HG02588 (cell line): ENCODE data around the gene ECM1.

Source experiments
- ATAC-seq: cut with Tn5 transposase; IDR thresholded peaks from one replicate; pipeline ENCODE4 v1.9.1; 2021; ENCODE audit warnings: mild to moderate bottlenecking, moderate library complexity; ENCODE audit not compliant: unreplicated experiment

ECM1 gene

DNA sequence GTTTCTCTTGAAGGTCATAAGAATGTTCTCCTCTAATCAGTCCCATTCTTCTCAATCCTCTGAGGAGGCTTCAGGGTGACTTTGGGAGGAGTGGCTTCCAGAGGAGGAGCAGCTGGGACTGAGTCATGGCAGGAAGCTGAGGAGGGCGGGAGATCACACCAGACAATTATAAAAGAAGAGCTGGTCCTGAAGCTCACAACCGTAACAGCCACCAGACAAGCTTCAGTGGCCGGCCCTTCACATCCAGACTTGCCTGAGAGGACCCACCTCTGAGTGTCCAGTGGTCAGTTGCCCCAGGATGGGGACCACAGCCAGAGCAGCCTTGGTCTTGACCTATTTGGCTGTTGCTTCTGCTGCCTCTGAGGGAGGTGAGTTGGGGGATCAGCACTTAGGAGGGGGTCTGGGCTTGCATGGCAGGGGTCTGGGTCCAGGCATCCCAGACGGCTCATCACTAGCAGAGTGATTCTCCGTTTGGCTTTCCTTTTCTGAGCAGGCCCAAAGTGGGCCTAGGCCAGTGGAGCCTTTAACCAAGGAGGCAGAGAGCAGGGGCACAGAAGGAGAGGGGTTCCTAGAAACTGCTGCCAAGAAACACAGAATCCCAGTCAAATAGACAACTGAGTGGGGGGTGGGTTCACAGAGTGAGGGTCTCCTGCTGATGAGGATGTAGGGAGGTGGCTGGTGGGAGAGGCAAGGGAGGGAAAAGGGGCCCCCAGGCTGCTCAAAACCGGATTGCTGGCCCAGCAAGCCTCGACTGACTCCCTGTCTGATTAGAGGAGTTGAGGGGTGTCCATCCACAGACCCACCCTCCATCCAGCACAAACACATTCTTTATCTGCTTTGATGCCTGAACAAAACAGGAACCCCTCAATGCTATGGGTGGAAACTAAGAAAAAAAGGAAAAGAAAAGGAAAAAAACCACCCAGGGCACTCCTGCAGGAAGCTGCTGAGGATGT lies at the start of gene ECM1:
Gene ECM1 (plus strand): TSS at position 198 of the 953 bp plus-strand sequence. CDS start 101 bp downstream, at position 299.
- ATAC-seq: no peak

DNA sequence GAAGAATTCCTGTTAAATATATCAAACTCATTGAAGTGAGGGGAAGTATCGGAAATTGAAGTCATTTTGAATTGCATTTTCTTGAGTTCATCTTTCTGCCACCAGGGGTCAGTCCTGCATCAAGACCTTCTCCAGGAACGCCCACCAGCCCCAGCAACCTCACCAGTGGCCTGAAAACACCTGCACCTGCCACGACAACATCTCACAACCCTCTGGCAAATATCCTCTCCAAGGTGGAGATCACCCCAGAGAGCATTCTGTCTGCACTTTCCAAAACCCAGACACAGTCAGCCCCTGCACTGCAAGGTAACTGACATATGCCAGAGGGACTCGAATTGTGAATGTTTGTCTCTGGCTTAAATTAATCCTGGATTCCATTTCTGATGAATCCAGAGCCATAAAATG lies 43.5 kb upstream of the ECM1 start:
- no peak for ATAC-seq

DNA sequence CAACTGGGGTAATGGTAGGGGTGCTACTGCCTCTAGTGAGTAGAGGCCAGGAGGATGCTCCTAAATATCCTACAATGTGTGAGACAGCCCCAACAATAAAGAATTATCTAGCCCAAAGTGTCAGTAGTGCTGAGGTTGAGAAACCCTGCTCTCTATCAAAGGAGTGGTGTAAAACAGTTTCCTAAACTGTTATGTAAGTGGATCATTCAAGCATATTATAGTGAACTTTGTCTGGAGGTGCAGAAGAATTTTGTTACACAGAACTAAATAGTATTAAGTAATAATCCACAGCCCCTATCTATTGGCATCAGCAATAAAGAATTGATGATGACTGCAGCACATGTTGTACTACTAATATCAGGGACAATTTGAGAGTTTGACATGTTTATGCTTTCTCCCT lies 40.9 kb upstream of the ECM1 start:
- no peak for ATAC-seq

DNA sequence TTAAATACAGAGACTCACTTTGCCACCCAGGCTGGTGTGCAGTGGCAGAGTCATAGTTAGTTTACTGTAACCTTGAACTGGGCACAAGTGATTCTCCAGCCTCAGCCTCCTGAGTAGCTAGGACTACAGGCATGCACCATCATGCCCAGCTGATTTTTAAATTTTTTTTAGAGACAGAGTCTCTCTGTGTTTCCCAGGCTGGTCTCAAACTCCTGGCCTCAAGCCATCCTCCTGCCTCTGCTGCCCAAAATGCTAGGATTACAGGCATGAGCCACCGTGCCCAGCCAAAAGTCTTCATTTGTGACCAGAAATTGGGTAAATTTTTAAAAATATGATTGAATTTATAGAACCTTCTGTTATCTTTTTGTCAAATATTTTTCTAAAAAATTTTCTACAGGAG lies 38.6 kb upstream of the ECM1 start:
- no peak for ATAC-seq

DNA sequence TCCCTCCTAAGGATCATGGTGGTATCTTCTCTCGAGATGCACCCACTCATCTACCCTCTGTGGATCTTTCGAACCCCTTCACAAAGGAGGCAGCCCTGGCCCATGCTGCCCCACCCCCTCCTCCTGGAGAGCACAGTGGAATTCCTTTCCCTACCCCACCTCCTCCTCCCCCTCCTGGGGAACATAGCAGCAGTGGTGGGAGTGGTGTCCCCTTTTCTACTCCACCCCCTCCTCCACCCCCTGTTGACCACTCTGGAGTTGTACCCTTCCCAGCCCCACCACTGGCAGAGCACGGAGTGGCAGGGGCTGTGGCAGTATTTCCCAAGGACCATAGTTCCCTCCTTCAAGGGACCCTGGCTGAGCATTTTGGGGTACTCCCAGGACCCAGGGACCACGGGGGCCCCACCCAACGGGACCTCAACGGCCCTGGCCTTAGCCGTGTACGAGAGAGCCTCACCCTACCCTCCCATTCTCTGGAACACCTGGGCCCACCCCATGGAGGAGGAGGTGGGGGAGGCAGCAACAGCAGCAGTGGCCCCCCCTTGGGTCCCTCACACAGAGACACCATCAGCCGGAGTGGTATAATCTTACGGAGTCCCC lies 35.2 kb upstream of the ECM1 start:
- no peak for ATAC-seq

DNA sequence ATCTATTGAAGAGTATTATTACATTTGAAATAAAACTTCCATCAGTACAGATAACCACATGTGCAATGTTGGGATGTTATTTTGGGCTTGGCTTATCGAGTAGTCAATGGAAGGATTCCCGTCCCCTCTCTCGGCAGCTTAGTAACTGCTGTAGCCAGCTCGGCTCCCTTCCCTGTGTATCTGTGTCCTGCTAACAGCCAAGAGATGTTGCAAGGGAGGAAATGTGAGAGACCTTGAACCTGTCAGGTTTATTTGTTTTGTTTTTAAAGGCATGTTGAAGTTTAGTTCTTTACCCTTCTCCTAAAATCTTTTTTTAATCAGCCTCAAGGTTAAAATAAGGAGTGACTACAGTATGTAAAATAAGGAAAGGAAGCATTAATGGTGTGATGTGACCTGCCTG lies 34.2 kb upstream of the ECM1 start:
- no peak for ATAC-seq

DNA sequence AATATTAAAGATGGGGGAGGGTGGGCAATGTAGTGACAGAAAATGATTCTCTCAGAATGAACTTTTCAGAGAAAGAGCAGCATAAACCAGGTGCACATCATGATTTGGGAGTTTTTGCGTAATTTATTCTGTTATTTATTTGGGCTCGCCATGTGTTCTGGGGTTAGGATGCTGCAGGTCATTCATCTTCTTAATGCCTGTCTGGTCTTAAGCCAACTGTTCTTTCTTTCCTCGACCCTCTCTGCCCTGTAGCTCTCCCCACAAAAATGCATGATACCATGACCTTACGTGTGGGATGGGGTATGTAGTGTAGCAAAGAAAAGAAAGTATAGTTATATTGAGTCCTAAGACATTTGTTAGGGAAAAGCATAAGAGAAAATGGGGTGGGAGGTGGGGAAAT lies 33.0 kb upstream of the ECM1 start:
- no peak for ATAC-seq

DNA sequence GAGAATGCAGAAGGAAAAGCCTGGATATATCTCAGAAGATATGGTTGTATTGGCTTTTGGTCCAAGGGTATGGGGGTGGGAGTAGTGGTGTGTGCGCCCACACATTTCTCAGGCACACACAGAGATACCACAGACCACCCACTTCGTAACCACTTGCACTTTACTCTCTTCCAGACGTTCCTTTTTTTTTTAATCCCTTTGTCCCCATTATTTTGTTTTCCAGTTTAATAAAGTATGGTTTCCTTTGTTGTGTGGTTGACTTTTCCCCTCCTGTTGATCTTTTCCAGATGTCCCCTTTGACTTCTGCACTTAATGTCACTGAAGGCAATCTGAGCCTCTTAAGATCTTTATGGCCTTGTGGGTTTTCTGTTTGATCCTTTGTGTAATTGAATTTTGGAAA lies 31.2 kb upstream of the ECM1 start:
- no peak for ATAC-seq

DNA sequence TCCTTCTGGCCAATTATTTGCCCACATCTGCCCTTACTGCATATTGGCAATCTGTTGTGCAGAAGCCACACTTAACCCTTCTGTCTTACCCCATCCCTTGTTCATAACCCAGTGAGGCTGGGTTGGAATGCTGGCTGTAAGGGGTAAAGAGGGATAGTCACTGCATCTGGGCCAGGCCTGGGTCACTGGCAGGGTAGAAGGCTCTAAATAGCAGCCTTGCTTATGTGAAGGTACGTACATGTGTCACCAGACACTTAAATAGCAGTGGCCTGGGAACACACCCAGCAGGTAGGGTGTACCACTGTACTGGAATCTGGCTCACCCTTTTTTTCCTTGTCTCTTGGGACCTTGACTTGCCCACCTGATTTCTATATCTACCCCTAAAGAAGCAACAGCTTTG lies 30.6 kb upstream of the ECM1 start:
- no peak for ATAC-seq

DNA sequence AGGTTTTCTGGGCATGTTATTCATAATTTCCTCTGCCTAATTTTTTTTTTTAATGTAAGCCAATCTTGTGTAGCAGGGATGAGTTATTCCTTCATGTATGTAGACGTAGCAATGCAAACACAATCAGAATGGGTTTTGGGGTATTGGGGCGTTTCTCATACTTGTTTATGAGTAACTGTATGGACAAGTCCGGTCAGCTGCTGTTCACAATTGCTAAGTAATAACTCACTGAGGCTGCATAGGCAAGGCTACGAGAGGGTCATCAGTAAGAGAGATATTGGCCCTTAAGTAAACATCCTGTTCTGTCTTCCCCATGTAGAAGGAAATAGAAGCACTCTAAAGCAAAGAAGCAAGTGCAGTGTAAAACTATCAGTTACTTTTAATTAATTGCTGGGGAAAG lies 30.2 kb upstream of the ECM1 start:
- ATAC-seq: no peak

DNA sequence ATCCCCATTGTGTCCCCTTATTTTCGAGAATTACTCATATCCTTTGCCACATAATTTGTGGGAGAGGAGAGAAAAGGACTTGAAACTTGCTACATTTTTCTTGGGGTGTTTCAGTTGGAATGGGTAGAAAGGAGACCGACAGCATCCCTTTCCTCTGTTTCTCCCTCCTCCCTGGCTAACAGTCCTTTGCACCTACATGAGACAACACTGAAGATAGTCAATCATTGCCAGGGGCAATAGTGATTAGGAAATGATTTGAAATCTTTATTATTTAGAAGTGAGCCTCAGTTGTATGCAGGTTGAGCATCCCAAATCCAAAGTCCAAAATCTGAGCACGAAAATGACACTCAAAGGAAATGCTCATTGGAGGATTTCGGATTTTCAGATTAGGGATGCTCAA lies 28.5 kb upstream of the ECM1 start:
- no peak for ATAC-seq

DNA sequence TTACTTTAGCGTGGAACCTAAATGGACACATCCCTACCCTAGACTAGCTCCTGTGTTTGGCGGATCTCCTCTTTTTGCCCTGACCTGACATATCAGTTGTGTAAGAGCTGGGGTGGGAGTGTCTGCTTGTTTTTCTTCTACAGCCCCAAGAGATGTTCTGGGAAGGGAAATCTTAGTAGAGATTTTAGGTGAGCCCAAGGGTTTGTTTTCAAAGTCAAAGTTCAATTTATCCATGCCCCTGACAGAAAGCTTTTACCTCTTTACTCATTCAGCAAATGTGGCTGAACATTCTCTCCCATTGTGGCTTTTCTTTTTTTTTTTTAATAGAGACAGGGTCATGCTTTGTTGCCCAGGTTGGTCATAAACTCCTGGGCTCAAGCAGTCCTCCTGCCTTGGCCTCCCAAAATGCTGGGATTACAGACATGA lies 28.0 kb upstream of the ECM1 start:
- no peak for ATAC-seq

DNA sequence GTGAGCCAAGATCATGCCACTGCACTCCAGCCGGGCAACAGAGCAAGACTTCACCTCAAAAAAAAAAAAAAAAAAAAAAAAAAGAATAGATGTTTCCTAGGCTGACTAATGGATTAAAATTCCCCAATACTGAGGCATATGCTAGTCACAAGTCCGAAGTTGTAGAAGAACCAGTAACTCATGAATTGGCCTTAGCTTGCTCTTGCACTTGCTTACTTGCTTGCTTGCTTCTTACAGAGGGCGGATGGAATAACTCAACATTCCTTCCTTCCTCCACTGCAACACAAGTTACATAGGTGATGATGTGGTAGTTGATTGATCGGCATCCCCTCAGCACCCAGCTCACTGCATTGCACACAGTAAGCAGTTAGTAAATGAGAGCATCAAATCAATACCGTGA lies 23.5 kb upstream of the ECM1 start:
- ATAC-seq: no peak

DNA sequence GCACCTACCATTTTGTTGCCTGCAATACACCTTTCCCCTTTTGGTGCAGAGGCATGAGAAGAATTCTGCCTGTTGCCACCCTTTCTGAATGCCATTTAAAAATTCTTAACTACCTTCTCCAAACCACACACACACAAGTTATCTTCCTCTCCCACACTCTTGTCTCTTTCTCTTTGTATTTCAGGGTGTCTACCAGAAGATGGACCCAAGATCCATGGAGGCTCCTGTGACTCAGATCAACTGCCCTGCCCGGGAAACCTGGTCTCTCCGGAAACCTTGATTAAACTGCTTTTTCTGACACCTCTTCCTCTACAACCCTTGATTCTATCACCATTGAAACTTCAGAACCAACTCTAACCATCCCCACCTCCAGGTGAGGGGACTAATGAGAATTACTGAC lies 23.0 kb upstream of the ECM1 start:
- no peak for ATAC-seq

DNA sequence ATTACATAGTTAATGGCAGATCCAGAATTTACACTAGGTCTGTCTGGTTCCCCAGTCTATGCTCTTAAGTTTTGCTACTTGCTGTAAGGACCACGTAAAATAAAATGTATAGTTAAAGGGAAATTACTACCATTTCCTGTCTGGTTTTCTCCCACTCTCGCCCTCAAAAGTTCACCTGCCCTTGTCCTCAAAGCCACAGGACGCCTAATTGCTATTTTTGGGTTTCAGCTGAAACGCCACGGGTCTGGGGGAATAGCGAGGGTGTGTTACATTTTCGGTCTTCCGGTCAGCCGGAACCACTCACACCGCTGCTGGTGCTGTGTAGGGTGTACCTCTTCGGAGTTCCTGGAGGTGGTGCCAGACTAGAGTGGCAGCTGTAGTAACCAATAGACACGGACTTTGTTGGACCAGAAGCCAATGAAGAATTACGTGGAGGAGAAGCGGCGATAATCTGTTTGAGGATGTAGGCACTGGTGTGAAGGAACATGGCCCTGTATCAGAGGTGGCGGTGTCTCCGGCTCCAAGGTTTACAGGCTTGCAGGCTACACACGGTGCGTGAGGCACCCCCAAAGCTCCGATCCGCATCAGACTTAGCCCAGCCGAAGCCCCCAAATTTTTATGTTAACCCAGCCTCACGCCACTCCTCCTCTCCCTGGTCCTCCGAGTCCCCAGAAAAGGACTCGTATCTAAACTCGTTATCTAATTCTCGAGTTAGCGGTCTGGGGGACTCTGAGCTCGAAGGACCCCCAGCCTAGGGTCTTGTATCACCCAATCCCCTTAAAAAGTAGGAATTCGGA lies 20.7 kb upstream of the ECM1 start, which contains the start of gene TARS2:
Gene TARS2 (plus strand): TSS at position 454 of the 797 bp plus-strand sequence. CDS start 32 bp downstream, at position 486.
- ATAC-seq: peak; percentile 99

DNA sequence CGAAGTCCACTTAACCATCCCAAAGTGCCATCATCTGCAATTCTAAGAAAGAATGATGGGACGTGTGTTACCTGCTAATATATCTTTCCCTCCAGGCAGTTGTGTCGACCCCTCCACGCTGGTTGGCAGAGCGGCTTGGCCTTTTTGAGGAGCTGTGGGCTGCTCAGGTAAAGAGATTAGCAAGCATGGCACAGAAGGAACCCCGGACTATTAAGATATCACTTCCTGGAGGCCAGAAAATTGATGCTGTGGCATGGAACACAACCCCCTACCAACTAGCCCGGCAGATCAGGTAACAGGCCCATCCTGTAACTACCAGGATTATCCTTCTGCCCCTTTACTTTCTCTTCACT lies 20.2 kb upstream of the ECM1 start:
- no peak for ATAC-seq

DNA sequence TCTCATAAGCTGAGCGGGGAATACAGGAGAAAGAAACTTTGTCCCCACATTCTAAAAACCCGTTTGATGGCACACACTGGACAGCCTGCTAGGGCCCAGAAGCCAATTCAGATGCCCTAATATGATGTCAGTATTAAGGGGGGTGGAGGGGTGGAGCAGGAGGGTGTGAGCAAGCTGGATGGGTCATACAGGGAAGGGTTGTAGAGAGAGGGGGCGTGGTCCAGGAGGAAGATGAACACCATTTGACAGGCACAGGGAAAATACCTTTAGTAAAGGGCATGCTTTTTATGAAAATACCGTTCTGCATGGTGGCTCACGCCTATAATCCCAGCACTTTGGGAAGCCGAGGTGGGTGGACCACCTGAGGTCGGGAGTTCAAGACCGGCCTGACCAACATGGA lies 14.7 kb upstream of the ECM1 start:
- no peak for ATAC-seq

DNA sequence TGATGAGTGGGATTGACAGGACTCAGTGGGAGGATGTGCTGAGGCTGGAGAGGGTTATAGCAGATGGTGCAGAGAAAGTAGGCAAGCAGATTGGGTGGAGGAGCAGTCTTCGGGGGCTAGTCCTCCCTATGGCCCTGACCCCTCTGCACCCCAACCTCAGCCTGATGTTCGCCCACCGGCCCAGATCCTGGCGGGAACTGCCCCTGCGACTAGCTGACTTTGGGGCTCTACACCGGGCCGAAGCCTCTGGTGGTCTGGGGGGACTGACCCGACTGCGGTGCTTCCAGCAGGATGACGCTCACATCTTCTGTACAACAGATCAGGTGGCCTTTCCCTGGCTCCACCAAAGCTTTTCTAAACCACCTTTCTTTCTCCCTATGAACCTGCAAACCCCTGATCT lies 9.6 kb upstream of the ECM1 start:
- no peak for ATAC-seq

DNA sequence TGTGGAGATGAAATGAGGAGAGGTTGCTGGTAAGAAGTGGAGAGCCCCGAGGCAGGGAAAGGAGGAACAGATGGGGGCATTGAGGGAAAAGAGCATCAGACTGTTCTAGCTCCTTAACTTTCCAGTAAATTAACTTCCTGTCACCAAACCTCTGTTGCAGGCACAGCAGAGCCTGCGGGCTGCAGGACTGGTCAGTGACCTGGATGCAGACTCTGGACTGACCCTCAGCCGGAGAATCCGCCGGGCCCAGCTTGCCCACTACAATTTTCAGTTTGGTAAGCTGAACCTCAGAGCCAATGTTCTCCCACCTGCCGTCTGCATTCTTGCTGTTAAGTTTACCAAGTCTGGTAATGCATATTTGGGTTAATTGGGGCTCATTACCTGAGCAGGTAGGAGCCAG lies 2.5 kb upstream of the ECM1 start:
- no peak for ATAC-seq

DNA sequence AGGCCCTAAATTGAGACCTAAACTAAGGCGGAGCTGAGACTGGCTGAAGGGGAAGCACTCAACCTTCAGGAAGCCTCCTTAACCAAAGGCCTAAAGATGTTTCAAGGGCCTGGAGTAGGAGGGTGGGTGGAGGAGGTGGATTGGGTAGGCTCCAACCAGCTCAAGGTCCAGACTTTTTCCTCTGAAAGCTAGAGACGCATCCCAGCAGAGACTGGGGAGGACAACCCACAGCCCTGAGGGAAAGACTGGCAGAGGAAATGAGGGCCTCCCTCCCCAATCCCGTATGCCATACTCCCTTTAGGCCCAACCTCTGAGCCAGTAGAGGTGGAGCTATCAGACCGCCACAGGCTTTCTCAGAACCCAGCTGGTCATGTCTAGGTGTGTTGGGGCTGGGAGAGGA lies 1.1 kb downstream of the ECM1 start:
- ATAC-seq: no peak

DNA sequence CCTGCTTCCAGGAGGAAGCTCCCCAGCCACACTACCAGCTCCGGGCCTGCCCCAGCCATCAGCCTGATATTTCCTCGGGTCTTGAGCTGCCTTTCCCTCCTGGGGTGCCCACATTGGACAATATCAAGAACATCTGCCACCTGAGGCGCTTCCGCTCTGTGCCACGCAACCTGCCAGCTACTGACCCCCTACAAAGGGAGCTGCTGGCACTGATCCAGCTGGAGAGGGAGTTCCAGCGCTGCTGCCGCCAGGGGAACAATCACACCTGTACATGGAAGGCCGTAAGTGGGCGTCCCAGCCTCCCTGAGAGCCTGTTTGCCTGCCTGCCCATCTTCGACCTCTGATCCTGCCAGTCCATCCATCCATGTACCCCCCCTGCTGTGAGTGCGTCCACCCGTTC lies 3.6 kb downstream of the ECM1 start:
- no peak for ATAC-seq
